Measurements from ENCODE around the gene SLC25A6. TPM values are rescaled to one million over a fixed set of nuclear protein-coding genes. Genes with fewer than 3 reads are reported as not detected.
"Not testable (repeated sequence)": the region's sequence is repeated elsewhere in the genome, so short reads cannot be mapped to it uniquely, and the experiment has no call there.

SLC25A6 gene
- total RNA-seq, 1 experiment from 2014 or later = 553 TPM

GRCh38 chrX:1407035-1407434 lies 15.1 kb upstream of the SLC25A6 start:
- Mint-ChIP-seq H3K9me3 (no peaks in the 10 kb centered on the region), H3K27me3 (ENCODE audit: low read depth) (no peaks in the 10 kb centered on the region), H3K4me1 (no peaks in the 10 kb centered on the region), H3K27ac (no peak overlapping the region), H3K36me3 (ENCODE audit: insufficient read depth in 1 of 3, low read depth in 3 of 3) (peaks cover 1 to 17% (median 13%) of the 10 kb centered on the region in 3 experiments; a peak in 6 of 7 replicates), H3K4me3 (no peak overlapping the region)
- H3K79me2 ChIP-seq (ENCODE audit: insufficient read depth, low read length) = no peaks in the 10 kb centered on the region
- no peak overlapping the region for H2BK120ac ChIP-seq (ENCODE audit: low read depth, low read length, poor library complexity, severe bottlenecking)
- no peaks in the 10 kb centered on the region for H3K4me1 ChIP-seq (ENCODE audit: insufficient read depth, low read length)
- H3K23ac ChIP-seq (ENCODE audit: insufficient read length, low read depth, low read length) = no peak overlapping the region
- H2BK5ac ChIP-seq (ENCODE audit: insufficient read length, low read length) = no peak overlapping the region
- H3K18ac ChIP-seq (ENCODE audit: insufficient read length, low read depth, low read length) = no peak overlapping the region
- H3K9ac ChIP-seq (ENCODE audit: extremely low read depth, insufficient read length, low read length) = no peak overlapping the region
- no peak for TF ChIP-seq CTCF (conservative IDR thresholded peaks at IDR 0.05)
- H3K4me2 ChIP-seq (ENCODE audit: insufficient read depth, insufficient read length, low read length) = no peak overlapping the region
- H3K56ac ChIP-seq (ENCODE audit: insufficient read length, low read depth, low read length) = no peak overlapping the region
- no peak overlapping the region for H4K8ac ChIP-seq (replicated peaks; ENCODE audit: insufficient read length, low read depth, low read length)
- H4K91ac ChIP-seq (ENCODE audit: insufficient read length, low read depth, low read length) = no peak overlapping the region
- no peaks in the 10 kb centered on the region for H3K9me3 ChIP-seq (ENCODE audit: control insufficient read depth, low read depth, low read length)
- H2AFZ ChIP-seq (ENCODE audit: low read length) = no peak overlapping the region
- H2BK12ac ChIP-seq (ENCODE audit: insufficient read length, low read depth, low read length) = no peak overlapping the region
- no peaks in the 10 kb centered on the region for H3K79me1 ChIP-seq (ENCODE audit: insufficient read depth, low read depth, low read length, poor library complexity, severe bottlenecking)
- H2BK20ac ChIP-seq (ENCODE audit: low read depth, low read length, poor library complexity, severe bottlenecking) = no peak overlapping the region
- H3K27ac ChIP-seq (ENCODE audit: insufficient read length, low read depth, low read length) = no peak overlapping the region
- no peak overlapping the region for H2BK15ac ChIP-seq (ENCODE audit: low read depth, low read length)
- no peaks in the 10 kb centered on the region for H3K23me2 ChIP-seq (ENCODE audit: insufficient read length, low read depth, low read length, poor library complexity, severe bottlenecking)
- no peak for DNase-seq
- no peak overlapping the region for H3K4ac ChIP-seq (ENCODE audit: low read depth, low read length)
- no peak overlapping the region for H2AK5ac ChIP-seq (ENCODE audit: insufficient read length, low read length)
- H3K14ac ChIP-seq (ENCODE audit: insufficient read depth, low read length) = no peak overlapping the region
- H4K20me1 ChIP-seq (ENCODE audit: control insufficient read depth, insufficient read depth, insufficient read length) = no peaks in the 10 kb centered on the region
- no peak overlapping the region for H3T11ph ChIP-seq (ENCODE audit: low read length)
- no peaks in the 10 kb centered on the region for H3K27me3 ChIP-seq (ENCODE audit: insufficient read depth, low read length)
- H4K5ac ChIP-seq (ENCODE audit: insufficient read length, low read depth, low read length) = no peak overlapping the region

DNA sequence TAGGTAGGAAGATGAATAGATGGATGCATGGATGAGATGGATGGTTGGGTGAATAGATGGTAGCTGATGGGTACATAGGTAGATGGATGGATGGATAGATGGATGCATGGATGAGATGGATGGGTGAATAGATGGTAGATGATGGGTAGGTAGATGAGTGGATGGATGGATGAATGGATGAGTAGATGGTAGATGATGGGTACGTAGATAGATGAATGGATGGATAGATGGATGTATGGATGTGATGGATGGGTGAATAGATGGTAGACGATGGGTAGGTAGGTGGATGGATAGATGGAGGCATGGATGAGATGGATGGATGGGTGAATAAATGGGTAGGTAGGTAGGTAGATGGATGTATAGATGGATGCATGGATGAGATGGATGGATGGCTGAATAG lies 13.9 kb upstream of the SLC25A6 start:
- H2BK120ac ChIP-seq (ENCODE audit: low read depth, low read length, poor library complexity, severe bottlenecking); H3K27me3 Mint-ChIP-seq (ENCODE audit: low read depth); H3K27ac Mint-ChIP-seq; H3K27ac ChIP-seq (ENCODE audit: insufficient read length, low read depth, low read length); H3K4me1 ChIP-seq (ENCODE audit: insufficient read depth, low read length); H2BK5ac ChIP-seq (ENCODE audit: insufficient read length, low read length); H2AFZ ChIP-seq (ENCODE audit: low read length); H2BK20ac ChIP-seq (ENCODE audit: low read depth, low read length, poor library complexity, severe bottlenecking); H3K27me3 ChIP-seq (ENCODE audit: insufficient read depth, low read length); H4K91ac ChIP-seq (ENCODE audit: insufficient read length, low read depth, low read length); H3K4me2 ChIP-seq (ENCODE audit: insufficient read depth, insufficient read length, low read length); H3K18ac ChIP-seq (ENCODE audit: insufficient read length, low read depth, low read length); H3K79me2 ChIP-seq (ENCODE audit: insufficient read depth, low read length); H2BK12ac ChIP-seq (ENCODE audit: insufficient read length, low read depth, low read length); H3K9ac ChIP-seq (ENCODE audit: extremely low read depth, insufficient read length, low read length); H3K4me1 Mint-ChIP-seq; H3K56ac ChIP-seq (ENCODE audit: insufficient read length, low read depth, low read length); H3K23me2 ChIP-seq (ENCODE audit: insufficient read length, low read depth, low read length, poor library complexity, severe bottlenecking); H4K5ac ChIP-seq (ENCODE audit: insufficient read length, low read depth, low read length); H3K14ac ChIP-seq (ENCODE audit: insufficient read depth, low read length); H2AK5ac ChIP-seq (ENCODE audit: insufficient read length, low read length); H2BK15ac ChIP-seq (ENCODE audit: low read depth, low read length); H3K23ac ChIP-seq (ENCODE audit: insufficient read length, low read depth, low read length); DNase-seq; H3K9me3 ChIP-seq (ENCODE audit: control insufficient read depth, low read depth, low read length); H3T11ph ChIP-seq (ENCODE audit: low read length); H4K20me1 ChIP-seq (ENCODE audit: control insufficient read depth, insufficient read depth, insufficient read length); H3K4me3 Mint-ChIP-seq; H3K4ac ChIP-seq (ENCODE audit: low read depth, low read length); H3K9me3 Mint-ChIP-seq; H4K8ac ChIP-seq (replicated peaks; ENCODE audit: insufficient read length, low read depth, low read length); H3K79me1 ChIP-seq (ENCODE audit: insufficient read depth, low read depth, low read length, poor library complexity, severe bottlenecking): not testable (repeated sequence)
- H3K36me3 Mint-ChIP-seq (ENCODE audit: insufficient read depth in 1 of 3, low read depth in 3 of 3) = peaks cover 0 to 15% (median 2%) of the 10 kb centered on the region in 3 experiments; a peak in 4 of 7 replicates
- WGBS (ENCODE audit: extremely low coverage, insufficient read length, low lambda C conversion rate) = 100% methylated on average over 2 of the region's 2 CpGs

Data from H9 (cell line).